GM12878 (cell line): ENCODE measurements around the gene NCBP2L. TPM values are rescaled to one million over a fixed set of nuclear protein-coding genes. Genes with fewer than 3 reads are reported as not detected.
A peak's percentile ranks its signal among the peaks of the same experiment; 100 is the strongest.

ENCODE experiments used
- ATAC-seq: fragments of 200-7000 bp; cut with Tn5 transposase; 3 replicates; pipeline ENCODE4 v1.9.1; 2020; ENCODE audit warnings: mild to moderate bottlenecking, moderate library complexity
- BruUV-seq: library from RNA; stranded (reverse); fragments of 400-500 nt; replicated peaks from 2 replicates; lab custom pipeline; 2021; lab: Mats Ljungman, UMichigan
- CTCF ChIA-PET: fragments of 300-600 bp; sonication (Branson Sonifier 250); formaldehyde crosslinking; extraction: SDS; loops from one replicate; lab custom pipeline; 2021; ENCODE audit warnings: inconsistent platforms; lab: Yijun Ruan, JAX
- POLR2A ChIA-PET: fragments of 350-600 bp; formaldehyde crosslinking; extraction: SDS; loops from one replicate; lab custom pipeline; 2021; ENCODE audit warnings: inconsistent platforms; lab: Charles Lee
- RAD21 ChIA-PET: fragments of 300-600 bp; sonication (Branson Sonifier 250); formaldehyde crosslinking; loops from one replicate; lab custom pipeline; 2023; ENCODE audit warnings: antibody characterized with exemption; ENCODE audit not compliant: unreplicated experiment; lab: Charles Lee
- SMC1A ChIA-PET: fragments of 300-600 bp; sonication (Branson Sonifier 250); formaldehyde crosslinking; loops from one replicate; lab custom pipeline; 2023; ENCODE audit not compliant: unreplicated experiment, uncharacterized antibody; lab: Charles Lee
- DNase-seq: peaks from one replicate; pipeline ENCODE4 v3.0.0-alpha.2; 2011; ENCODE audit warnings: low read depth, low spot score
- FAIRE-seq: peaks from 3 replicates; lab custom pipeline; 2011; peaks lifted over from hg19 to GRCh38; lab: Jason Lieb, UNC
- H2AFZ ChIP-seq: 2 replicates; pipeline ENCODE4 v1.6.0; 2011; ENCODE audit warnings: low read depth, low read length, control low read depth; ENCODE audit not compliant: control insufficient read depth
- H3K27ac ChIP-seq: 2 replicates; pipeline ENCODE4 v1.5.1; 2011; ENCODE audit warnings: control low read depth; ENCODE audit not compliant: control insufficient read depth, insufficient read depth
- H3K27me3 ChIP-seq, 2 experiments: replicated peaks in 1 of 2; 2 replicates each; pipeline versions ENCODE4 v1.6.0 to v1.6.1; 2011; ENCODE audit warnings: low read length in 1 of 2; ENCODE audit not compliant: control insufficient read depth in 2 of 2, insufficient read depth in 2 of 2
- H3K36me3 ChIP-seq, 2 experiments: 2 replicates each; pipeline ENCODE4 v1.5.1; 2011; ENCODE audit warnings: low read length in 1 of 2; ENCODE audit not compliant: control insufficient read depth in 2 of 2, insufficient read depth in 2 of 2
- H3K4me1 ChIP-seq: 2 replicates; pipeline ENCODE4 v1.6.1; 2011; ENCODE audit warnings: mild to moderate bottlenecking, low read length, moderate library complexity, mixed read lengths; ENCODE audit not compliant: control insufficient read depth, insufficient read depth
- H3K4me2 ChIP-seq: 2 replicates; pipeline ENCODE4 v1.6.0; 2011; ENCODE audit warnings: control low read depth; ENCODE audit not compliant: control insufficient read depth, insufficient read depth
- H3K4me3 ChIP-seq: fragments of 200-600 bp; sonication (generic); 2 replicates; pipeline ENCODE4 v1.5.1; 2016
- H3K79me2 ChIP-seq: 2 replicates; pipeline ENCODE4 v1.6.0; 2011; ENCODE audit warnings: low read length; ENCODE audit not compliant: control insufficient read depth, insufficient read depth
- H3K9ac ChIP-seq: 2 replicates; pipeline ENCODE4 v1.8.0; 2011; ENCODE audit warnings: low read length, control low read depth, mixed read lengths; ENCODE audit not compliant: control insufficient read depth, insufficient read depth
- H3K9me3 ChIP-seq: replicated peaks from 3 replicates; pipeline ENCODE4 v1.5.1; 2011; ENCODE audit warnings: mild to moderate bottlenecking, low read length; ENCODE audit not compliant: control insufficient read depth, insufficient read depth
- H4K20me1 ChIP-seq: 2 replicates; pipeline ENCODE4 v1.6.0; 2011; ENCODE audit not compliant: control insufficient read depth, insufficient read depth
- ATF3 ChIP-seq: IDR thresholded peaks from 2 replicates; pipeline ENCODE4 v1.6.1; 2011; ENCODE audit warnings: low read depth, mild to moderate bottlenecking, low read length, moderate library complexity, borderline replicate concordance; ENCODE audit errors: extremely low read depth
- EED ChIP-seq: sonication (generic); IDR thresholded peaks from 2 replicates; pipeline ENCODE4 v1.6.1; 2016; ENCODE audit warnings: antibody characterized with exemption, low read depth
- ETV6 ChIP-seq, 2 experiments: fragments of 450-650 bp in 1 of 2; IDR thresholded peaks in 1 of 2; conservative IDR thresholded peaks in 1 of 2; 2 replicates each; pipeline ENCODE4 v1.6.1; 2014; ENCODE audit warnings: antibody characterized with exemption in 1 of 2, borderline replicate concordance in 1 of 2, low read depth in 1 of 2, mild to moderate bottlenecking in 1 of 2, moderate library complexity in 1 of 2
- RUNX3 ChIP-seq: IDR thresholded peaks from 2 replicates; pipeline ENCODE4 v1.6.1; 2012; ENCODE audit warnings: low read length, inconsistent platforms
- WGBS: methylation state at CpG from one replicate; pipeline ENCODE4 v1.1.6; 2016; ENCODE audit warnings: low lambda C conversion rate; ENCODE audit not compliant: insufficient replicate concordance, insufficient coverage; ENCODE audit errors: missing lambda C conversion rate; 5-methylcytosine and 5-hydroxymethylcytosine counted together
- in situ Hi-C: fragments of 300-500 bp; cut with MboI; formaldehyde crosslinking; loops from 9 replicates; pipeline ENCODE4 v1.14.3; 2018; ENCODE audit warnings: mixed read lengths
- intact Hi-C: fragments of 100-400 bp; cut with micrococcal nuclease; formaldehyde crosslinking; loops from one replicate; pipeline ENCODE4 v1.14.2; 2022; ENCODE audit not compliant: unreplicated experiment
- polyA plus RNA-seq, 11 experiments: library from polyadenylated mRNA; depleted of rRNA in 4 of 11; unstranded in 6 of 11; stranded (reverse) in 5 of 11; fragments of >200 nt; fragmentation: Nextera tagmentation in 4 of 11; fragmentation: Illumina TruSeq in 1 of 11; extraction: Ambion mirVana in 4 of 11; extraction: Trizol in 1 of 11; gene quantifications; 1 replicate in 1 of 11; 2 replicates in 10 of 11; pipeline versions ENCODE4 v1.2.1 to v1.2.3, GENCODE V29; 2011 to 2016; ENCODE audit warnings: inconsistent platforms in 2 of 11, missing spikeins in 2 of 11, low read depth in 1 of 11
- total RNA-seq, 4 experiments: library from RNA; depleted of rRNA in 3 of 4; stranded (reverse); fragments of >200 nt in 3 of 4; fragmentation: Illumina TruSeq in 1 of 4; extraction: Trizol in 1 of 4; gene quantifications; 2 replicates each; pipeline versions ENCODE4 v1.2.1 to v1.2.3, GENCODE V29; 2013 to 2021

The NCBP2L gene
- total and polyA plus RNA-seq, 10 of the 15 experiments (the other 5 are each of a cell fraction or from before 2014, with no cell fraction given): not detected

DNA sequence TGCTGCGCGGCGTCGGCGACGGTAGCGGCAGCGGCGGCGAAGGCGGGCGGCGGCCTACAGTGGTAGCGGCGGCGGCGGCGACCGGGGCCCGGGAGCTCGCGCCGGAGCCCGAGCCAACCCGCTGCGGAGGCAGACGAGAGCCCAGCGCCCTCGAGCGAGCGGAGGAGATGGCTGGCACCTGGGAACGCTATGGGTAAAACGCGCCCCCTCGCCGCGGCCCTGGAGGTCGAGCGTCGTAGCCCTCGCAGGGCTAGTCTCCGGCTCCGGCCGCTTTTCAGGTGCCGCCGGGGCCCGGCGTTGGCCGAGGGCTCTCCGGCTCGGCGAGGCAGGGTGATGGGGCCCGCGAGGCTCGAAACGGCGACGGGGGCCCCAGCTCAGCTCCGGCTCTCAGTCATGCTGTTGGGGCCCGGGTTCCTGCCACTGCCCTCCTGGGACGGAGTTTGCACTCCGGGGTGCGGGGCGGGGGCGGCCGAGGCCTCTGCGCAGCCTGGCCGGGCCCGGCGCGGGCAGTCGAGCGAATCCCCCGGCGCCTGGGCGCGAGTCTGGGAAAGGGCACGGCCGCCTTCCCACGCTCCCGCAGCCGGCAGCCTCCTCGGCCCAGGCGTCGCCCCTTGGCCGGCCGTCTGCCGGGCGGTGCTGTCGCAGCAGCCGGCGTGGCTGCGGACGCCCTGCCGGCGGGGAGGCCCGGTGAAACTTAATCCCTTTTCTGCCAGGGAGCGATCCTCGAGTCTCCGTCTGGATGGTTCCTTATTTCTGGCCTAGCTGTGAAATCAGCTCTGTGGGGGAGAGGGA lies 48.9 kb downstream of the NCBP2L start:
- in situ Hi-C loops (no loop called here), intact Hi-C loops (no loop called here)
- no TSS peak for BruUV-seq
- no peak for TF ChIP-seq ATF3
- no peak for TF ChIP-seq RUNX3
- TF ChIP-seq ETV6 (conservative IDR thresholded peaks at IDR 0.05 in 1 of 2, IDR thresholded peaks at IDR 0.05 in 1 of 2; ENCODE audit: borderline replicate concordance in 1 of 2, low read depth in 1 of 2): no peak
- no peak for TF ChIP-seq EED
- Histone ChIP-seq H3K36me3 (no peaks in the 10 kb centered on the region), H3K79me2 (no peaks in the 10 kb centered on the region), H3K27me3 (0 out of 4 replicates have a peak, but pooled peaks cover 0 to 4% of the 10 kb centered on the region in 2 experiments), H3K9ac (no peak overlapping the region), H3K27ac (no peak overlapping the region), H3K4me1 (no peaks in the 10 kb centered on the region), H3K4me3 (no peak overlapping the region), H3K9me3 (no peaks in the 10 kb centered on the region), H2AFZ (no peak overlapping the region), H3K4me2 (peak overlapping the region; percentile 38), H4K20me1 (no peaks in the 10 kb centered on the region; the same call in 1 of the 2 replicates)
- SMC1A ChIA-PET: no interaction called here
- DNase-seq (no peak), FAIRE-seq (no peak), ATAC-seq (peak; percentile 78)
- 39% methylated on average over 80 of the region's 100 CpGs for WGBS
- CTCF ChIA-PET: no interaction called here
- RAD21 ChIA-PET: no interaction called here
- POLR2A ChIA-PET: no interaction called here
